Ishikawa (cell line): Measurements from ENCODE around the gene CSNK2B.

Source experiments
- CEBPB ChIP-seq: IDR thresholded peaks from 2 replicates; pipeline ENCODE4 v1.6.1; 2012
- CREB1 ChIP-seq: IDR thresholded peaks from 2 replicates; pipeline ENCODE4 v1.6.1; 2012; ENCODE audit warnings: low read depth
- EGR1 ChIP-seq: IDR thresholded peaks from 2 replicates; pipeline ENCODE4 v1.6.1; 2012
- EP300 ChIP-seq: IDR thresholded peaks from 2 replicates; pipeline ENCODE4 v1.6.1; 2012; ENCODE audit warnings: borderline replicate concordance
- FOXM1 ChIP-seq: IDR thresholded peaks from 2 replicates; pipeline ENCODE4 v1.6.1; 2012; ENCODE audit warnings: low read depth, borderline replicate concordance
- NFIC ChIP-seq: IDR thresholded peaks from 2 replicates; pipeline ENCODE4 v1.6.1; 2012
- RAD21 ChIP-seq: IDR thresholded peaks from 2 replicates; pipeline ENCODE4 v1.6.1; 2012; ENCODE audit warnings: low read depth
- TAF1 ChIP-seq: IDR thresholded peaks from 2 replicates; pipeline ENCODE4 v1.6.1; 2012; ENCODE audit warnings: low read depth, mild to moderate bottlenecking
- TCF12 ChIP-seq: IDR thresholded peaks from 2 replicates; pipeline ENCODE4 v1.6.1; 2012; ENCODE audit warnings: low read depth
- TEAD4 ChIP-seq: IDR thresholded peaks from 2 replicates; pipeline ENCODE4 v1.6.1; 2012
- YY1 ChIP-seq: IDR thresholded peaks from 2 replicates; pipeline ENCODE4 v1.6.1; 2012; ENCODE audit warnings: low read depth
- ZBTB7A ChIP-seq: IDR thresholded peaks from 2 replicates; pipeline ENCODE4 v1.6.1; 2012; ENCODE audit warnings: low read depth
- TF ChIP-seq, protein P1 (sequence below): IDR thresholded peaks from 2 replicates; pipeline ENCODE4 v1.6.1; 2012
- TF ChIP-seq, protein P2 (sequence below): IDR thresholded peaks from 2 replicates; pipeline ENCODE4 v1.6.1; 2012
- TF ChIP-seq, protein P3 (sequence below): IDR thresholded peaks from 2 replicates; pipeline ENCODE4 v1.6.1; 2012; ENCODE audit warnings: low read depth, mild to moderate bottlenecking

Gene CSNK2B

DNA sequence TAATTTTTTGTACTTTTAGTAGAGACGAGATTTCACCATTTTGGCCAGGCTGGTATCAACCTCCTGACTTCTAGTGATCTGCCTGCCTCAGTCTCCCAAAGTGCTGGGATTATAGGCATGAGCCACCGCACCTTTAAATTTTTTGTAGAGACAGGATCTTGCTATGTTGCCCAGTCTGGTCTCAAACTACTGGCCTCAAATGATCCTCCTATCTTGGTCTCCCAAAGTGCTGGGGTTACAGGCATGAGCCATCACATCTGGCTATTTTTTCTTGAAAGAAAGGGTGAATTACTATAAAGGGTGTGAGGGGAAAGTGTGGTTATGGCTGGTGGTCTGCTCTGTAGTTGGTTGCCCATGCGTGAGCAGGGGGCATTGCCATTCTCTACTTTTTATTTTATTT, 42.3 kb downstream of the CSNK2B start:
- no peak for TF ChIP-seq YY1
- TF ChIP-seq, protein P1, sequence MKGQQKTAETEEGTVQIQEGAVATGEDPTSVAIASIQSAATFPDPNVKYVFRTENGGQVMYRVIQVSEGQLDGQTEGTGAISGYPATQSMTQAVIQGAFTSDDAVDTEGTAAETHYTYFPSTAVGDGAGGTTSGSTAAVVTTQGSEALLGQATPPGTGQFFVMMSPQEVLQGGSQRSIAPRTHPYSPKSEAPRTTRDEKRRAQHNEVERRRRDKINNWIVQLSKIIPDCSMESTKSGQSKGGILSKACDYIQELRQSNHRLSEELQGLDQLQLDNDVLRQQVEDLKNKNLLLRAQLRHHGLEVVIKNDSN: no peak
- no peak for TF ChIP-seq EGR1
- no peak for TF ChIP-seq EP300
- TF ChIP-seq FOXM1: no peak
- no peak for TF ChIP-seq CREB1
- TF ChIP-seq TAF1: no peak
- TF ChIP-seq ZBTB7A: no peak
- no peak for TF ChIP-seq RAD21
- no peak for TF ChIP-seq TCF12
- TF ChIP-seq TEAD4: no peak
- no peak for TF ChIP-seq CEBPB
- TF ChIP-seq NFIC: no peak

DNA sequence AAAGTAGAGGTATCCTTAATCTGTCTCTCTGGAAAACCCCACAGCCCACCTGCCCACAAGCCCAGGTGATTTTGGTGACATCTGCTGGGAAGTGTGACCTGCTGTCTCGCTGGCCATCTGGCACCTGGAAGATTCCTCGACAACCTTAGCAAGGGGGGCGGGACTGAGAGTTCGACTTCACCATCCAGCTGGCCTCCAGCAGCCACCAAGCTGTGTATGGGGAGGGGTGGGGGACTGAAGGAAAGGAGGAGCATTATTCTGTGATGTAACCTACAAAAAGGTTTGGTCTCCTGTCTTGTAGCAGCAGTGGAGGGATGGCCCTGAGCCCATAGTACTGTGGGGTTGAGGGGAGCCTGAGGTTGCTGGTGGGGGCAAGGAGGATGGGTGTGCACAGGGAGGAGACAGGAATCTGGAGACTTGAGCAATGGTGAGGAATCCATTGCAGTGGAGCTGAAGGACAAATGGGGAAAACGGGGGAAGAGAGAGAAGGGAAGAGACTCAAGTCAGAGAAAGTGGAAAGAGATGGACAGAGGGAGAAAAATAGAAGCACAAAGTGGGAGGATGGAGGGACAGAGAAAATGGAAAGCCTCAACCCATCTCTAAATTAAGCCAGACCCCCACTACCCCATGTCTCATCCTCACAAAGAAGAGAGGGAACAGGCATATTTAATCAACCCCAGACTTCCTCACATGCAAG, 44.8 kb downstream of the CSNK2B start:
- TF ChIP-seq, protein P2, sequence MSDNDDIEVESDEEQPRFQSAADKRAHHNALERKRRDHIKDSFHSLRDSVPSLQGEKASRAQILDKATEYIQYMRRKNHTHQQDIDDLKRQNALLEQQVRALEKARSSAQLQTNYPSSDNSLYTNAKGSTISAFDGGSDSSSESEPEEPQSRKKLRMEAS: no peak
- TF ChIP-seq ZBTB7A (no peak), EGR1 (no peak), RAD21 (no peak), TEAD4 (no peak), NFIC (no peak), YY1 (no peak), TAF1 (no peak), FOXM1 (no peak), TCF12 (no peak), CREB1 (no peak), CEBPB (no peak), EP300 (no peak)
- TF ChIP-seq, protein P3, sequence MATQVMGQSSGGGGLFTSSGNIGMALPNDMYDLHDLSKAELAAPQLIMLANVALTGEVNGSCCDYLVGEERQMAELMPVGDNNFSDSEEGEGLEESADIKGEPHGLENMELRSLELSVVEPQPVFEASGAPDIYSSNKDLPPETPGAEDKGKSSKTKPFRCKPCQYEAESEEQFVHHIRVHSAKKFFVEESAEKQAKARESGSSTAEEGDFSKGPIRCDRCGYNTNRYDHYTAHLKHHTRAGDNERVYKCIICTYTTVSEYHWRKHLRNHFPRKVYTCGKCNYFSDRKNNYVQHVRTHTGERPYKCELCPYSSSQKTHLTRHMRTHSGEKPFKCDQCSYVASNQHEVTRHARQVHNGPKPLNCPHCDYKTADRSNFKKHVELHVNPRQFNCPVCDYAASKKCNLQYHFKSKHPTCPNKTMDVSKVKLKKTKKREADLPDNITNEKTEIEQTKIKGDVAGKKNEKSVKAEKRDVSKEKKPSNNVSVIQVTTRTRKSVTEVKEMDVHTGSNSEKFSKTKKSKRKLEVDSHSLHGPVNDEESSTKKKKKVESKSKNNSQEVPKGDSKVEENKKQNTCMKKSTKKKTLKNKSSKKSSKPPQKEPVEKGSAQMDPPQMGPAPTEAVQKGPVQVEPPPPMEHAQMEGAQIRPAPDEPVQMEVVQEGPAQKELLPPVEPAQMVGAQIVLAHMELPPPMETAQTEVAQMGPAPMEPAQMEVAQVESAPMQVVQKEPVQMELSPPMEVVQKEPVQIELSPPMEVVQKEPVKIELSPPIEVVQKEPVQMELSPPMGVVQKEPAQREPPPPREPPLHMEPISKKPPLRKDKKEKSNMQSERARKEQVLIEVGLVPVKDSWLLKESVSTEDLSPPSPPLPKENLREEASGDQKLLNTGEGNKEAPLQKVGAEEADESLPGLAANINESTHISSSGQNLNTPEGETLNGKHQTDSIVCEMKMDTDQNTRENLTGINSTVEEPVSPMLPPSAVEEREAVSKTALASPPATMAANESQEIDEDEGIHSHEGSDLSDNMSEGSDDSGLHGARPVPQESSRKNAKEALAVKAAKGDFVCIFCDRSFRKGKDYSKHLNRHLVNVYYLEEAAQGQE: no peak
- TF ChIP-seq, protein P1: no peak

DNA sequence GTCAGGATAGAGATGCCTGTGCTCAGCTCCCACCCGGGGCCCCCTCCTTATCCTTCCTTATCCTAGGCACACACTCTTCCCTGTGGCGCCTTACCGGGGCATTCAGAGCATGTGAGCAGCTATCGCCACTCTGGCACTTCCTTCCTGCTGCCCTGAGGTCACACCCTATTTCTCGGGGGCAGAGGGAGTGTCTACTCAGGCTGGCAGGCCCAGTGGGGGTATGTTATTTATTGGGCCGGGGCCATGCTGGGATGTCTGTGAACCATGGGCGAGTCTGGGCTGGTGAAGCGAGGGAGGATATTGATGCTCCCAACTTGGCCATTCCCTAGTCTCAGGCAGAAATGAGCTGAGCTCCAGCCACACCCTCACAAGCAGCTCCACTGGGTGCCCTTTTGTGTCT, 45.4 kb downstream of the CSNK2B start:
- TF ChIP-seq TCF12 (no peak), YY1 (no peak), EP300 (no peak), RAD21 (no peak), TAF1 (0 out of 2 replicates have a peak, but pooled peaks have one; percentile 30), NFIC (no peak), FOXM1 (no peak), EGR1 (no peak)

DNA sequence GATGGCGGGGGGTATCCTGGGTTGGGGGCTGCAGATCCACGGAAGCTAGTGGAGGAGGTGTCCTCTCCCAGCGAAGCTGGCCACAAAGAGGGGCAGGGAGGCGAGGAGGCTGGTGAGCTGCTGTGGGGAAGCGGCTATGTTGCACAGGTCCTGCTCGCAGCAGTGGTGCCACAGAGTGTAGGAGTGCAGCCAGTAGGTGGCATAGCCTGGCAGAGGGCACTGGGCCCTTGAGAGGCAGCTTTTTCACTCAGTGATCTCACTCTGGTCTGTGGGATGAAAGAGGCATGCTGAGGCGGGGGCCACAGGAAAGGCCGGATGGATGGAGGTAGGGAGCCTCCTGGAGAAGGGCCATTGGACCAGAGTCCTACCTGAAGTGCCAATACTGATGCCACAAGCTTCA, 46.4 kb downstream of the CSNK2B start:
- no peak for TF ChIP-seq CEBPB
- TF ChIP-seq TCF12: no peak

DNA sequence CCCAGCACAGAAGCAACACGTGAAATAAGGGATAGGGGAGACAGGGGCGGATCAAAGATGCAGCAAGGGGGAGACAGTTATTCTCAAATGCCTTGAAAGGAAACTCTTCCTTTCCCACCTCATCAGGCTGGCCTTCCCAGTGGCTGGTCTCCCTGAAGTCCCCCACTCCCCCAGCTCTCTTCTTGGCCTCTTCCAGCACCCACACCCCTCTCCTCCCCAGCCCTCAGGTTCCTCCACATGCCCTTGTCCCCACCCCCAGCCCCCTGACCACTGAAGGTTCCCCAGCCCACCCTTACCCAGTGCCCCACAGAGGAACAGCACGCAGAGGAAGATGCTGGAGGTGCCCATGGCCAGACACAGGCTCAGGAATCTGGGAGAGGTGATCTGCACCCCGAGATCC, 47.6 kb downstream of the CSNK2B start:
- no peak for TF ChIP-seq TEAD4
- TF ChIP-seq, protein P2: no peak
- no peak for TF ChIP-seq CEBPB
- no peak for TF ChIP-seq EGR1
- no peak for TF ChIP-seq FOXM1
- TF ChIP-seq YY1: no peak
- TF ChIP-seq, protein P1: no peak
- TF ChIP-seq RAD21: no peak

DNA sequence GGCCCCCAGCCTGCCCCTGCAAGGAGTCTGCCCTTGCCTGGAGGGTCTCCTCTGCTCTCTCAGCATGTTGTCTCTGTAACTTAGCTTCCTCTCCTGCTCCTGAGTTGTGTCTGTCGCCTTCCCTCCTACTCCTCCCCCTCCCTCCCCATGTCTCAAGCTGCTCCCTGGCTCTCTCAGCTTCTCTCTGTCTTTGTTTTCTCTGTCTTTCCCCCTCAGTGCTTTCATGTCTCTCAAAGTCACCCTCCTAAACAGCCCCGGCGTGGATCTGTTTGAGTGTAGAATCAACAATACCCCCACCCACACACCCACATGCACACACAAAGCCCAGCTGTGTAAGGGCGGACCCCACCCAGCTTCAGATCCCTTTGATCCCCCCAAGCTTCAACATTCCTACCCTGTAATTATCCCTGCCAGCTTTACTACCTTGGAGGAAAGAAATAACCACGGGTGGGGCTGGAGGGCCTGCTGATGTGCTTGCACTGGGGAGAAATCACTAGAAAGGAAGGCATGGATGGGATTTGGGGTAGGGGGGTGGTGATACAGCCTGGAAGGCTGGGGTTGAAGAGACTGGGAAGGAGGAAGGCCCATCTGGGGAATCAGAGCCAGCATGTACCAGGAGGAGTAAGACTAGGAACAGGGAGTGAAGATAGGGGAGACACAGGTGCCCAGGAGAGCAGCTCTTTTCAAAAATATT, 48.3 kb downstream of the CSNK2B start:
- TF ChIP-seq TEAD4 (no peak), RAD21 (no peak), ZBTB7A (no peak), CEBPB (no peak), CREB1 (no peak), YY1 (no peak), EGR1 (no peak), TCF12 (no peak), NFIC (no peak), TAF1 (no peak), FOXM1 (no peak), EP300 (no peak)
- TF ChIP-seq, protein P1: no peak
- TF ChIP-seq, protein P3: no peak
- TF ChIP-seq, protein P2: no peak
